GM20431 (cell line): ENCODE data around the gene KIF21B.

Experiments used
- in situ Hi-C: fragments of 300-500 bp; cut with MseI, MboI; formaldehyde crosslinking; loops from one replicate; pipeline ENCODE4 v1.15.0; 2020; ENCODE audit warnings: low sequenced_read_pairs; ENCODE audit not compliant: unreplicated experiment

Gene KIF21B

GRCh38 chr1:201001962-201002361 lies 21.6 kb downstream of the KIF21B start:
- in situ Hi-C loops, result no loop called here

GRCh38 chr1:201000391-201000790 lies 23.1 kb downstream of the KIF21B start:
- in situ Hi-C loops, result no loop called here

- in situ Hi-C loops, result no loop called here
These were observed 23.8 kb downstream of the KIF21B start for GRCh38 chr1:200999667-201000066.

GRCh38 chr1:200998323-200998722 lies 25.2 kb downstream of the KIF21B start:
- in situ Hi-C loops, result no loop called here

GRCh38 chr1:200992382-200993048 lies 31.0 kb downstream of the KIF21B start:
- in situ Hi-C loops, result no loop called here

- in situ Hi-C loops, result no loop called here
These were observed 32.4 kb downstream of the KIF21B start for GRCh38 chr1:200991097-200991614.

- in situ Hi-C loops, result no loop called here
These were observed 33.4 kb downstream of the KIF21B start for GRCh38 chr1:200990114-200990513.

- in situ Hi-C loops, result no loop called here
These were observed 34.2 kb downstream of the KIF21B start for GRCh38 chr1:200989337-200989736.

- in situ Hi-C loops, result no loop called here
These were observed 34.8 kb downstream of the KIF21B start for GRCh38 chr1:200988693-200989092.

- in situ Hi-C loops, result no loop called here
These were observed 38.0 kb downstream of the KIF21B start for GRCh38 chr1:200985481-200985880.

- in situ Hi-C loops, result no loop called here
These were observed 40.4 kb downstream of the KIF21B start for GRCh38 chr1:200983035-200983561.

- in situ Hi-C loops, result no loop called here
These were observed 41.2 kb downstream of the KIF21B start for GRCh38 chr1:200982071-200982945.

- in situ Hi-C loops, result no loop called here
These were observed 42.2 kb downstream of the KIF21B start for GRCh38 chr1:200981278-200981677.

GRCh38 chr1:200980873-200981272 lies 42.6 kb downstream of the KIF21B start:
- in situ Hi-C loops, result no loop called here

- in situ Hi-C loops, result no loop called here
These were observed 43.1 kb downstream of the KIF21B start for GRCh38 chr1:200980452-200980772.

- in situ Hi-C loops, result loop anchor here (10.0 kb wide), 1 partner anchor 65 kb away; no protein-coding TSS in a partner anchor
These were observed 43.7 kb downstream of the KIF21B start for GRCh38 chr1:200979574-200980451.

GRCh38 chr1:200977071-200977754 lies 46.3 kb downstream of the KIF21B start:
- in situ Hi-C loops, result loop anchor here (10.0 kb wide), 1 partner anchor 68 kb away; no protein-coding TSS in a partner anchor

GRCh38 chr1:200976634-200977033 lies 46.9 kb downstream of the KIF21B start:
- in situ Hi-C loops, result loop anchor here (10.0 kb wide), 1 partner anchor 68 kb away; no protein-coding TSS in a partner anchor

- in situ Hi-C loops, result loop anchor here (10.0 kb wide), 1 partner anchor 69 kb away; no protein-coding TSS in a partner anchor
These were observed 48.1 kb downstream of the KIF21B start for GRCh38 chr1:200975458-200975857.
